Skin of body (tissue), 2 donors: ENCODE measurements around the gene BMPR1B. TPM values are rescaled to one million over a fixed set of nuclear protein-coding genes. Genes with fewer than 3 reads are reported as not detected.

Source experiments
- DNase-seq: peaks from one replicate; lab custom pipeline; 2025; lab: John Stamatoyannopoulos, UW
- total RNA-seq: library from RNA; depleted of rRNA; stranded (reverse); fragments of >200 nt; gene quantifications from one replicate; pipeline ENCODE4 v1.2.3, GENCODE V29; 2014

Gene BMPR1B
- total RNA-seq, 1 donor from 2014 or later, result 4.5 TPM

- no peak for DNase-seq
Measured at GRCh38 chr4:95085124-95085833, 327.5 kb downstream of the BMPR1B start.

GRCh38 chr4:95086551-95086950 is 328.8 kb downstream of the BMPR1B start:
- DNase-seq, result no peak

- DNase-seq, result no peak
Measured at GRCh38 chr4:95087657-95088455, 330.1 kb downstream of the BMPR1B start.

DNA sequence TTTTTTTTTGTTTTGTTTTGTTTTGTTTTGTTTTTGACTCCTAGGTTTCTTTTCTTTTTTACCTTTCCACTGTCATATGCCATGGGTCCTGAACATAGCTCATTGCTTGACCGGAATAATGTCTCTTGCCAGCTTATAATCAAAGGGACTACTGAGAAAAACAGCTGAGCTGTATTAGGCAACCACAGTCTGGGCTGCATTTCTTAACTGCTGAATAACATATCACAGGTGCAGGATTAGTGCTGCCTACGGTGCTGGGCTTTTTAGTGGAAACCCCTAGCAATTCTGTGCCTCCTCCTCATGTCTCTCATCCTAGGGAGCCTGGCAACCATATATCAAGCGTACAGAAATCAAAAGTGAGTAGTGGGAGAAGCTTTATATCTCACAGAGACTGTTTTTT is 333.5 kb downstream of the BMPR1B start:
- no peak for DNase-seq

DNA sequence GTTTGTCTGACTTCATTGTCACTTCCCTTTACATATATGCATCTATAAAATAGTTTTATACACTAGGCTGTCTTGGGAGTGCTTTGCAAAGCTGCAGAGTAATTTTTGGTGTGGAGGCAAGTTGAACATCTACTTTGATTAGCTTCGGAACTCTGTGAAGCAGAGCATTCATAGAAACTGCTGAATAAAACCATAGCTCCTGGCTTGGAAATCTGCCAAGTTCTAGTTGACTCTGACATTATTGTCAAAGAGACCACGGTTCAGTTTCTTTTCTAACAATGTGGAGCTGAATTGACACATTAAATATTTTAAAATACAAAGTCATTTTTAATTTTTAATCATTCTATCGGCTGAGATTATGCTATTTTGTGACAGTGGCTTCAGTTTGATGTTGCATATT is 335.0 kb downstream of the BMPR1B start:
- DNase-seq, result no peak

- DNase-seq, result no peak
Measured at GRCh38 chr4:95093460-95093859, 335.7 kb downstream of the BMPR1B start.

- DNase-seq, result no peak
Measured at GRCh38 chr4:95093936-95094929, 336.5 kb downstream of the BMPR1B start.

GRCh38 chr4:95095348-95095974 is 337.7 kb downstream of the BMPR1B start:
- DNase-seq, result peak; percentile 4

- no peak for DNase-seq
Measured at GRCh38 chr4:95102162-95102790, 344.5 kb downstream of the BMPR1B start.

- DNase-seq, result no peak
Measured at GRCh38 chr4:95105112-95105511, 347.4 kb downstream of the BMPR1B start.

DNA sequence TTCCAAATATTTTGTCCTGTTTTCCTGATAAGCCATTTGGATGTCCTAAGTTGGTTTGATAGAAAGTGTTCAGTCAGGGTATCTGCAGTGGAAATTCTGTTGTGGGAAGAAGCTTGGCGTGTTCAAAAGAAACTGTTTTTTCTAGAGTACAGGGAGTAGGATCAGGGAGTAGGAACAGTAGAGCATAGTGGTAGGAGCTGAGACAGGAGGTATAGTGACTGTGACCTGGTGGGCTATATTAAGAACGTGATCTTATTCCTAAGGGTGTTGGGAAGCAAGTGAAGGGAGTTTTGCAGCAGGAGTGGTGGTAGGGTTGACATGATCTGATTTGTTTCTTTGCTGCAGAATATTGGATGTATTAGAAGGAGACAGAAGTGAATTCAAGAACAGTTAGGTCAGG is 348.2 kb downstream of the BMPR1B start:
- DNase-seq, result no peak

GRCh38 chr4:95106408-95106928 is 348.7 kb downstream of the BMPR1B start:
- no peak for DNase-seq

DNA sequence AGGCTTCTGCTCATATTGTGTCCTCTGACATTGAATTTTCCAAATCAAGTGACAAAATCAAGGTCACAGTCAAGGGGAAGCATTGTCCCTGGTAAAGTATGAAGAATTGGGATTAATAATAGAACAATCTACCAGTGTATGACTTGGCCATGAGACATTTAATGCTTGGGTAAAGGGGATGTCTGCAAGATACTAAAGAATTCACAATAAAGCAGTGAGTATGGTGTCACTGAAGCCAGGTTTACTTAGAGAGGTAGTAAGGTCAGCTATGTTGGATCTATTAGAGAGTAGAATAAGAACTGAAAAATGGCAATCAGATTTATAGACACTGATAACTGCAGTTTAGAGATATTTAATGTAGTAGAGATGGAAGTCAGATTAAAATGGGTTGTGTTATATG is 349.2 kb downstream of the BMPR1B start:
- DNase-seq, result no peak

GRCh38 chr4:95107635-95108034 is 349.9 kb downstream of the BMPR1B start:
- DNase-seq, result no peak

GRCh38 chr4:95108883-95109421 is 351.2 kb downstream of the BMPR1B start:
- no peak for DNase-seq

GRCh38 chr4:95114521-95114920 is 356.8 kb downstream of the BMPR1B start:
- no peak for DNase-seq

GRCh38 chr4:95118497-95118896 is 360.7 kb downstream of the BMPR1B start:
- DNase-seq, result no peak

GRCh38 chr4:95120456-95120855 is 362.7 kb downstream of the BMPR1B start:
- no peak for DNase-seq

GRCh38 chr4:95122001-95122400 is 364.2 kb downstream of the BMPR1B start:
- DNase-seq, result no peak

GRCh38 chr4:95124906-95125504 is 367.2 kb downstream of the BMPR1B start:
- peak; percentile 27 for DNase-seq
